Progenitor cell of endocrine pancreas (in vitro differentiated cells): ENCODE results near the gene ELAVL3. TPM values are rescaled to one million over a fixed set of nuclear protein-coding genes. Genes with fewer than 3 reads are reported as not detected.

Source experiments
- DNase-seq: peaks from one replicate; pipeline ENCODE4 v3.0.0; 2021; ENCODE audit warnings: low spot score; ENCODE audit not compliant: unreplicated experiment
- H3K27ac Mint-ChIP-seq: 2 replicates; pipeline ENCODE4 v1.8.0; 2021; ENCODE audit warnings: mild to moderate bottlenecking, moderate library complexity, mixed read lengths
- H3K27me3 Mint-ChIP-seq: 2 replicates; pipeline ENCODE4 v1.8.0; 2021; ENCODE audit warnings: mixed read lengths
- H3K36me3 Mint-ChIP-seq: 2 replicates; pipeline ENCODE4 v1.8.0; 2022; ENCODE audit warnings: mixed read lengths; ENCODE audit not compliant: insufficient read depth
- H3K4me1 Mint-ChIP-seq: 2 replicates; pipeline ENCODE4 v1.8.0; 2021; ENCODE audit warnings: low read depth, mixed read lengths
- H3K4me3 Mint-ChIP-seq: 2 replicates; pipeline ENCODE4 v1.8.0; 2021; ENCODE audit warnings: low read depth, mild to moderate bottlenecking, moderate library complexity, mixed read lengths
- H3K9me3 Mint-ChIP-seq: 2 replicates; pipeline ENCODE4 v1.8.0; 2021; ENCODE audit warnings: low read depth, mixed read lengths
- CTCF ChIP-seq: fragments of 200-600 bp; sonication (generic); IDR thresholded peaks from one replicate; pipeline ENCODE4 v1.5.0; 2021; ENCODE audit warnings: antibody characterized with exemption, mild to moderate bottlenecking; ENCODE audit not compliant: unreplicated experiment
- microRNA-seq: library from miRNA; unstranded; fragments of <30 nt; microRNA quantifications from one replicate; pipeline ENCODE4 v1.1.0, GENCODE V29; 2020; ENCODE audit warnings: borderline number of aligned reads; ENCODE audit not compliant: unreplicated experiment
- total RNA-seq: library from RNA; stranded (reverse); gene quantifications from 2 replicates; pipeline ENCODE4 v1.2.1, GENCODE V29; 2021

ELAVL3 gene
- total RNA-seq, 1 donor from 2014 or later = 1.4 TPM

GRCh38 chr19:11404588-11405222 lies 76.1 kb downstream of the ELAVL3 start:
- no peaks in the 10 kb centered on the region for H3K4me1 Mint-ChIP-seq
- peaks cover 17% of the 10 kb centered on the region for H3K36me3 Mint-ChIP-seq
- H3K9me3 Mint-ChIP-seq = no peaks in the 10 kb centered on the region
- no peak for DNase-seq
- H3K27ac Mint-ChIP-seq = no peak overlapping the region
- no peak for TF ChIP-seq CTCF
- no peaks in the 10 kb centered on the region for H3K27me3 Mint-ChIP-seq
- no peak overlapping the region for H3K4me3 Mint-ChIP-seq

- H3K27me3 Mint-ChIP-seq = no peaks in the 10 kb centered on the region
- H3K9me3 Mint-ChIP-seq = no peaks in the 10 kb centered on the region
- H3K4me1 Mint-ChIP-seq = no peaks in the 10 kb centered on the region
- no peak for TF ChIP-seq CTCF
- H3K36me3 Mint-ChIP-seq = peaks cover 17% of the 10 kb centered on the region
- DNase-seq = no peak
- H3K4me3 Mint-ChIP-seq = no peak overlapping the region
- no peak overlapping the region for H3K27ac Mint-ChIP-seq
Measured at GRCh38 chr19:11401808-11402543, 78.9 kb downstream of the ELAVL3 start.

Small RNA genes lying within 50 kb of the gene (microRNA-seq; reads per million reads assigned to microRNA genes)
- gene MIR7974 = 3.0 reads per million

Other genes with a start within 250 kb of the ELAVL3 start
- gene ANGPTL8, start 241.4 kb downstream of the ELAVL3 start, total RNA-seq = not detected in 2 replicates
- 88.0 and 89.1 TPM in 2 replicates for gene DOCK6, start 218.5 kb downstream of the ELAVL3 start, total RNA-seq
- not detected in 2 replicates for gene TSPAN16, start 184.9 kb downstream of the ELAVL3 start, total RNA-seq
- gene RAB3D, start 141.4 kb downstream of the ELAVL3 start, total RNA-seq = 40.7 and 43.9 TPM in 2 replicates
- gene TMEM205, start 134.8 kb downstream of the ELAVL3 start, total RNA-seq = 49.8 and 51.1 TPM in 2 replicates
- 25.0 and 27.6 TPM in 2 replicates for gene CCDC159, start 134.5 kb downstream of the ELAVL3 start, total RNA-seq
- 7.9 and 10.1 TPM in 2 replicates for gene PLPPR2, start 125.6 kb downstream of the ELAVL3 start, total RNA-seq
- 3.2 and 3.3 TPM in 2 replicates for gene SWSAP1, start 106.4 kb downstream of the ELAVL3 start, total RNA-seq
- gene EPOR, start 96.7 kb downstream of the ELAVL3 start, total RNA-seq = 53.6 and 56.7 TPM in 2 replicates
- gene RGL3, start 61.7 kb downstream of the ELAVL3 start, total RNA-seq = 266 and 284 TPM in 2 replicates
- 1.8 and 2.2 TPM in 2 replicates for gene ODAD3, start 45.9 kb downstream of the ELAVL3 start, total RNA-seq
- gene PRKCSH, start 45.4 kb downstream of the ELAVL3 start, total RNA-seq = 409 and 437 TPM in 2 replicates
- gene ZNF653, start 24.8 kb upstream of the ELAVL3 start, total RNA-seq = 17.6 and 21.8 TPM in 2 replicates
- 36.1 and 38.5 TPM in 2 replicates for gene ECSIT, start 48.1 kb upstream of the ELAVL3 start, total RNA-seq
- gene CNN1, start 57.8 kb upstream of the ELAVL3 start, total RNA-seq = 3.2 and 9.0 TPM in 2 replicates
- gene ELOF1, start 78.2 kb upstream of the ELAVL3 start, total RNA-seq = 48.7 and 56.5 TPM in 2 replicates
- gene ACP5, start 96.6 kb upstream of the ELAVL3 start, total RNA-seq = 1.6 and 2.7 TPM in 2 replicates
- gene ZNF627, start 116.4 kb upstream of the ELAVL3 start, total RNA-seq = 31.9 and 33.6 TPM in 2 replicates